GM21529 (cell line): ENCODE data around the gene HSPA4.
"Not testable (repeated sequence)": the region's sequence is repeated elsewhere in the genome, so short reads cannot be mapped to it uniquely, and the experiment has no call there.

Experiments
- ATAC-seq: cut with Tn5 transposase; IDR thresholded peaks from one replicate; pipeline ENCODE4 v1.9.1; 2021; ENCODE audit not compliant: unreplicated experiment

HSPA4 gene

DNA sequence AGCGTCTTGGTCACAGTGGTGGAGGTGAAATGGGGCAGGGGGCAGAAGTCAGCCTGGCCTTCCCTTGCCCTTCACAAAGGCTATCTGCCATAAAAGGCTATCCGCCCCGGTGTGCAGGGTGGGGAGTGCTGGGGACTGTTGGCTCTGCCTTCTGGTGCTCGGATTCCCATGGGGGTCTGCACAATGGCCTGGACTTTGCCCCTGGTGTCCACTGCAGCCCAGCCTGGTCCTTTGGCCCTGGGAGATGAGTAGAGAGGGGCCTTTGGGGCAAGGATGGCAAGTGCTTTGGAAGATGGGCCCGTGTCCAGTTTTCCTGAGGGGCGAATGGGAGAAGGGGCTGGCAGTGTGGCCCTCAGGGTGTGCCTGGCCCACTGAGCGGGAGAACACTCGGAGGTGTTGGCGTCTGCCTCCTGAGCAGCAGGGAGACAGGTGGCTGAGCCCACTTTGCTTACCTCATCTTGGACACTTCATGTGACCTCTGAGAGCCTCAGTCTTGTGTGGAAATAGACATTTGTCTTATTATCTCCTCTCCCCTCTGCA, 69.9 kb downstream of the HSPA4 start:
- no peak for ATAC-seq

DNA sequence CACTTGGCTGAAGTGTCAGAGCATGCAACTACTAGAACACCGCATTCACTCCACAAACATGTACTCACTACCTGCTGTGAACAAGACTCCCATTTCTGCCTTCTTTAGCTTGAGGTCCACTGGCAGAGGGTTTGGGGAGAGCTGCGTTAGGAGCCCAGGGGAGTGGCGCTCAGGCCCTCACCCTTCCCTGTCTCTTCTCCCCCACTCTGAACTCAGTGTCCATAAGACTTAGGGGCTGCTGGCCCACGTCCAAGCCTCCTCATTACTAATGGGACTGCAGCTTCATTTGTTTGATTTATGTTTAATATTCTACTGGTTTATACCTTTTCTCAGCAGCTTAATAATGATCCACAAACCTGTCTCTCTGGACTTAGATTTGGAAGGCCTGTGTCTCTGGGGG, 70.9 kb downstream of the HSPA4 start:
- no peak for ATAC-seq

DNA sequence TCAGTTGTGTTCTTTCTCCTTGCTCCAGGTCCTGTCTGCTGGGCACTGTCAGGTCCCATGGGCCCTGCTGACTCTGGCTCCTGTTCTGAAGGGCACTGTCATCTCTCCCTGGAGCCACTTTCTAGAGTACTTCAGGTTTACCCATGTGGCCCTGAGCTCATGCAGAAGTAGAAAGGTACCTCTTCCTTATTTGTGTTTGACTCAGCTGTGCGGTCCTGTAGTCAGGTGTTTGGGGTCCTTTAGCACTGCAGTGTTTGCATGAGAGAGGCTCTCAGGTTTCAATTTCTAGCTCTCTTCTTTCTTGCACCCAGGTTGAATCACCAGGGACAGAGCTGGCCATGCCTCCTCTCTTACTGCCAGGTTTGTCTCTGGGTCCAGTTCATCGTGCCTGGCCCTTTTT, 71.5 kb downstream of the HSPA4 start:
- ATAC-seq, result peak; percentile 70

- ATAC-seq, result no peak
Measured at GRCh38 chr5:133124891-133125290, 73.1 kb downstream of the HSPA4 start.

GRCh38 chr5:133128066-133128465, 76.3 kb downstream of the HSPA4 start:
- no peak for ATAC-seq

- ATAC-seq, result no peak
Measured at GRCh38 chr5:133129289-133129688, 77.5 kb downstream of the HSPA4 start.

GRCh38 chr5:133129950-133130349, 78.1 kb downstream of the HSPA4 start:
- no peak for ATAC-seq

GRCh38 chr5:133130387-133131118, 78.7 kb downstream of the HSPA4 start:
- no peak for ATAC-seq

DNA sequence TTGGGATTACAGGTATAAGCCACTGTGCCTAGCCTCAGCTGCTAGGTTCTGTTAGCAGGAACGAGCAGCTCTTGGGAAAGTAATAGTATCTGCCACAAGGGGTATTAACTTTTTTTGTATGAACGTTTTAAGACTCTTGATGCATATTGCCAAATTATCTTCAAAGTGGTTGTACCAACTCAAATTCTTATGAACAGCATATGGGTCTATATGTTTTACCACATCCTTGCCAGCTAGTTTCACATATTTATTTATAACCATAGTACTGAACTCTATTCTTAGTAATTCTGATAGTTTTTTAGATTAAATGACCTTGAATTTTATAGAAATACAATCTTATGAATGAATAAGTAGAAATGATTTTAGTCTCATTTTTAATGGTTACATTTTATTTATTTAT, 80.9 kb downstream of the HSPA4 start:
- no peak for ATAC-seq

DNA sequence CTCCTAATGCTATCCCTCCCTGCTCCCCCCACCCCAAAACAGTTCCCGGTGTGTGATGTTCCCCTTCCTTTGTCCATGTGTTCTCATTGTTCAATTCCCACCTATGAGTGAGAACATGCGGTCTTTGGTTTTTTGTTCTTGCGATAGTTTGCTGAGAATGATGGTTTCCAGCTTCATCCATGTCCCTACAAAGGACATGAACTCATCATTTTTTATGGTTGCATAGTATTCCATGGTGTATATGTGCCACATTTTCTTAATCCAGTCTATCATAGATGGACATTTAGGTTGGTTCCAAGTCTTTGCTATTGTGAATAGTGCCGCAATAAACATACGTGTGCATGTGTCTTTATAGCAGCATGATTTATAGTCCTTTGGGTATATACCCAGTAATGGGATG, 81.4 kb downstream of the HSPA4 start:
- not testable (repeated sequence) for ATAC-seq

GRCh38 chr5:133136890-133137289, 85.1 kb downstream of the HSPA4 start:
- ATAC-seq, result not testable (repeated sequence)

GRCh38 chr5:133140311-133140710, 88.5 kb downstream of the HSPA4 start:
- ATAC-seq, result no peak

- no peak for ATAC-seq
Measured at GRCh38 chr5:133141746-133142145, 89.9 kb downstream of the HSPA4 start.

- no peak for ATAC-seq
Measured at GRCh38 chr5:133142782-133143181, 91.0 kb downstream of the HSPA4 start.

GRCh38 chr5:133144245-133144981, 92.6 kb downstream of the HSPA4 start:
- ATAC-seq, result no peak

GRCh38 chr5:133145436-133146170, 93.8 kb downstream of the HSPA4 start:
- no peak for ATAC-seq

- no peak for ATAC-seq
Measured at GRCh38 chr5:133147411-133147810, 95.6 kb downstream of the HSPA4 start.

- no peak for ATAC-seq
Measured at GRCh38 chr5:133147815-133148567, 96.2 kb downstream of the HSPA4 start.

DNA sequence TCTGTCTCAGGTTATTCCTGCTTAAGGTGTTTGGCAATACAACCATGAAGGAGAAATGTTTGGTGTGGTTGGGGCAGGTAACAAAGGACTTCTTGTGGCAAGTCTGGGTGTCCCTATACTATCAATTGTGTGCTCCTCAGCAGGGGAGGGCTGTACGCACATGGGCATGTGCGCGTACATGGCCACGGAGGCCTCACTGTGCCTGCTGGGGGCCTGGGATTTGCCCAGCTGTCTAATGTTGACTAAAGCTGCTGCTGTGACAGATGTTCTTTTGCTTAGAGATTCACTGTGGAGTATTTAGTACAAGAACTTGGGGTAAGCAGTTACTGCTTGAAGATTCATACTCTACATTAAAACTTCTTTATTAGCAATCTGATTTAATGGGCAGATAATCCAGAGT, 97.5 kb downstream of the HSPA4 start:
- ATAC-seq, result no peak

DNA sequence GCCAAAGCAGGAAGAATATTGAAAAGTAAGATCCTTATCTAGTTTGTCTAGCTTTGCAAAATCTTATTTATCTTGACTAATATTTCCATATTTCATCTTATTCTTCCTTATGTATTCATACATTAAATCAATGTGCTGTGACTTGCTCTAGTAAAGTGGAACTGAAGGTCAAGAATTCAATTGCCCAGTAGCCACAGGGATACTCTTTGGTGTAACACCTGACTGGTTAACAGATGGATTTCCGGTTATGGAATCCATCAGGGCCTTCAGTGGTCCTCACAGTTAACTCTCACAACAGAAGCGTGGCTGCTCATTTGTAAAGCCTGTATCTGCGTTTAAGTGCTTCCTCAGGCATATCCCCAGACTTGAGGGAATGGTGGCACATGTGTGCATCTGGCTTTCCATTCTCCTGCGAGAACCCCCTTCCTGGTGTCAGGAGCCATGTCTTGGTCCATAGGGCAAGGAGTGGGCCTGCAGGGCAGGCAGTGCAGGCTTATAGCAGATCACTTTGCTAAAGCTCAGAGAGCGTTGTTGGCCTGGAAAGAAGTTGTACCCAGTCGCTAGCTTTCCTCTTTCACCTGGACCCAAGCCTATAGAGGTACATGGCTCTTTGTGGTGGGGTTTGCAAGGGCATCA, 99.2 kb downstream of the HSPA4 start:
- no peak for ATAC-seq
